Tibial nerve (tissue), 4 donors: ENCODE results near the gene TTYH1. TPM values are rescaled to one million over a fixed set of nuclear protein-coding genes. Genes with fewer than 3 reads are reported as not detected.

Source experiments
- DNase-seq, 2 donors: peaks; one replicate each; pipeline ENCODE4 v3.0.0-alpha.2; 2019; ENCODE audit warnings: low spot score in 2 of 2
- H3K27ac ChIP-seq, 4 donors: fragments of 200-600 bp; sonication (generic) in 3 of 4; one replicate each; pipeline ENCODE4 v1.5.1; 2017 to 2019; ENCODE audit warnings: mild to moderate bottlenecking in 1 of 4
- H3K27me3 ChIP-seq, 2 donors: fragments of 200-600 bp; sonication (generic) in 1 of 2; one replicate each; pipeline versions ENCODE4 v1.5.1 to v1.6.0; 2017 to 2019
- H3K36me3 ChIP-seq, 3 donors: fragments of 200-600 bp; sonication (generic); one replicate each; pipeline ENCODE4 v1.5.1; 2018 to 2019
- H3K4me1 ChIP-seq, 4 donors: fragments of 200-600 bp; sonication (generic) in 3 of 4; one replicate each; pipeline ENCODE4 v1.5.1; 2017 to 2019
- H3K4me3 ChIP-seq, 4 donors: fragments of 200-600 bp; sonication (generic) in 3 of 4; one replicate each; pipeline ENCODE4 v1.5.1; 2017 to 2019; ENCODE audit warnings: mild to moderate bottlenecking in 1 of 4, moderate library complexity in 1 of 4
- H3K9me3 ChIP-seq, 4 donors: fragments of 200-600 bp; sonication (generic) in 3 of 4; one replicate each; pipeline ENCODE4 v1.5.1; 2017 to 2019
- EP300 ChIP-seq, 2 donors: sonication (generic); formaldehyde crosslinking; IDR thresholded peaks; one replicate each; pipeline ENCODE4 v1.6.1; 2017; ENCODE audit warnings: antibody characterized with exemption in 2 of 2, mild to moderate bottlenecking in 1 of 2
- POLR2A ChIP-seq, 2 donors: fragments of 450-650 bp; IDR thresholded peaks; one replicate each; pipeline ENCODE4 v1.6.1; 2017; ENCODE audit warnings: antibody characterized with exemption in 2 of 2, mild to moderate bottlenecking in 2 of 2, moderate library complexity in 2 of 2
- WGBS, 2 donors: methylation state at CpG; one replicate each; pipeline ENCODE4 v1.1.5; 2018; 5-methylcytosine and 5-hydroxymethylcytosine counted together
- total RNA-seq, 4 donors: library from RNA; depleted of rRNA; stranded (reverse); fragments of >200 nt; gene quantifications; one replicate each; pipeline ENCODE4 v1.1.0, GENCODE V29; 2016
- TF ChIP-seq, protein P1 (sequence below), 5 experiments: fragments of 200-600 bp in 3 of 5; fragments of 450-650 bp in 2 of 5; sonication (generic) in 3 of 5; IDR thresholded peaks; one replicate each; pipeline ENCODE4 v1.5.1; 2016 to 2019; ENCODE audit warnings: antibody characterized with exemption in 5 of 5, mild to moderate bottlenecking in 3 of 5, moderate library complexity in 2 of 5

The TTYH1 gene
- total RNA-seq, 4 donors from 2014 or later, result 21.0 to 50.0 (median 34.9) TPM

DNA sequence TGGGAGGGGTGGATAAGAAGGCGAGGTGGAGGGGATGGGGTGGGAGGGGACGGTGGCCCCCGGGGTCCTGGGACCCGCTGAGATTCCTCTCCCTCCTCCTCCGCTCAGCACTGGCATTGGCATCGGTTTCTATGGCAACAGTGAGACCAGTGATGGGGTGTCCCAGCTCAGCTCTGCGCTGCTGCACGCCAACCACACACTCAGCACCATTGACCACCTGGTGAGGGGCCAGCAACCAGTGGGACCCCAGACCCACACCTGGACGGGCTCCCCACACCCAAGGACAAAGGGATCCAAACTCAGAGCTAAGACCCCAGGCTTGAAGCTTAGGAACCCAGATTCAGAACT is 5.9 kb downstream of the TTYH1 start:
- TF ChIP-seq POLR2A (IDR thresholded peaks at IDR 0.05) (no peak), EP300 (IDR thresholded peaks at IDR 0.05) (no peak)
- TF ChIP-seq, protein P1, sequence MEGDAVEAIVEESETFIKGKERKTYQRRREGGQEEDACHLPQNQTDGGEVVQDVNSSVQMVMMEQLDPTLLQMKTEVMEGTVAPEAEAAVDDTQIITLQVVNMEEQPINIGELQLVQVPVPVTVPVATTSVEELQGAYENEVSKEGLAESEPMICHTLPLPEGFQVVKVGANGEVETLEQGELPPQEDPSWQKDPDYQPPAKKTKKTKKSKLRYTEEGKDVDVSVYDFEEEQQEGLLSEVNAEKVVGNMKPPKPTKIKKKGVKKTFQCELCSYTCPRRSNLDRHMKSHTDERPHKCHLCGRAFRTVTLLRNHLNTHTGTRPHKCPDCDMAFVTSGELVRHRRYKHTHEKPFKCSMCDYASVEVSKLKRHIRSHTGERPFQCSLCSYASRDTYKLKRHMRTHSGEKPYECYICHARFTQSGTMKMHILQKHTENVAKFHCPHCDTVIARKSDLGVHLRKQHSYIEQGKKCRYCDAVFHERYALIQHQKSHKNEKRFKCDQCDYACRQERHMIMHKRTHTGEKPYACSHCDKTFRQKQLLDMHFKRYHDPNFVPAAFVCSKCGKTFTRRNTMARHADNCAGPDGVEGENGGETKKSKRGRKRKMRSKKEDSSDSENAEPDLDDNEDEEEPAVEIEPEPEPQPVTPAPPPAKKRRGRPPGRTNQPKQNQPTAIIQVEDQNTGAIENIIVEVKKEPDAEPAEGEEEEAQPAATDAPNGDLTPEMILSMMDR (IDR thresholded peaks at IDR 0.05), result no peak
- no peak for DNase-seq
- 6 to 35% methylated on average over 6 to 9 of the region's 9 CpGs for WGBS, 2 donors
- Histone ChIP-seq H3K4me1 (peaks cover 0 to 59% (median 12%) of the 10 kb centered on the region in 4 donors), H3K4me3 (peak overlapping the region in 1 of 4 donors; percentile 31), H3K27me3 (peaks cover 0 to 45% of the 10 kb centered on the region in 2 donors), H3K27ac (peak overlapping the region; percentile 73 to 92 (median 82)), H3K9me3 (no peaks in the 10 kb centered on the region), H3K36me3 (no peaks in the 10 kb centered on the region)

- Histone ChIP-seq H3K36me3 (no peaks in the 10 kb centered on the region), H3K9me3 (no peaks in the 10 kb centered on the region), H3K27me3 (peaks cover 0 to 45% of the 10 kb centered on the region in 2 donors), H3K27ac (peak overlapping the region; percentile 73 to 92 (median 82)), H3K4me3 (no peak overlapping the region), H3K4me1 (peaks cover 0 to 59% (median 12%) of the 10 kb centered on the region in 4 donors)
- no peak for DNase-seq
- TF ChIP-seq, protein P1 (IDR thresholded peaks at IDR 0.05), result no peak
- WGBS, 2 donors, result 55 to 62% methylated on average over 2 to 7 of the region's 7 CpGs
These were observed 6.3 kb downstream of the TTYH1 start for GRCh38 chr19:54421521-54421920.

DNA sequence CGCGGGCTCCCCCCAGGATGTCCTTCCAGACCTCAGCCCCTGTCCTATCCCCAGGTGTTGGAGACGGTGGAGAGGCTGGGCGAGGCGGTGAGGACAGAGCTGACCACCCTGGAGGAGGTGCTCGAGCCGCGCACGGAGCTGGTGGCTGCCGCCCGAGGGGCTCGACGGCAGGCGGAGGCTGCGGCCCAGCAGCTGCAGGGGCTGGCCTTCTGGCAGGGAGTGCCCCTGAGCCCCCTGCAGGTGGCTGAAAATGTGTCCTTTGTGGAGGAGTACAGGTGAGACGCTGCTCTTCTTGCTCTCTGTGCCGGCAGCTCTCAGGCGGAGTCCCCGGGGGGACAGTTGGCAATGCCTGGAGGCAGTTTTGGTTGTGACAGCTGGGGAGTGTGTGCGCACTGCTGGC is 6.9 kb downstream of the TTYH1 start:
- DNase-seq, result no peak
- 69 to 74% methylated on average over 6 to 20 of the region's 20 CpGs for WGBS, 2 donors
- no peak overlapping the region for H3K4me3 ChIP-seq
- peaks cover 0 to 43% of the 10 kb centered on the region in 2 donors for H3K27me3 ChIP-seq
- H3K27ac ChIP-seq, result peak overlapping the region; percentile 73 to 92 (median 82)
- TF ChIP-seq, protein P1 (IDR thresholded peaks at IDR 0.05), result no peak
- TF ChIP-seq EP300 (IDR thresholded peaks at IDR 0.05) (no peak), POLR2A (IDR thresholded peaks at IDR 0.05) (no peak)
- no peaks in the 10 kb centered on the region for H3K36me3 ChIP-seq
- no peaks in the 10 kb centered on the region for H3K9me3 ChIP-seq
- H3K4me1 ChIP-seq, result peaks cover 0 to 53% (median 12%) of the 10 kb centered on the region in 4 donors

DNA sequence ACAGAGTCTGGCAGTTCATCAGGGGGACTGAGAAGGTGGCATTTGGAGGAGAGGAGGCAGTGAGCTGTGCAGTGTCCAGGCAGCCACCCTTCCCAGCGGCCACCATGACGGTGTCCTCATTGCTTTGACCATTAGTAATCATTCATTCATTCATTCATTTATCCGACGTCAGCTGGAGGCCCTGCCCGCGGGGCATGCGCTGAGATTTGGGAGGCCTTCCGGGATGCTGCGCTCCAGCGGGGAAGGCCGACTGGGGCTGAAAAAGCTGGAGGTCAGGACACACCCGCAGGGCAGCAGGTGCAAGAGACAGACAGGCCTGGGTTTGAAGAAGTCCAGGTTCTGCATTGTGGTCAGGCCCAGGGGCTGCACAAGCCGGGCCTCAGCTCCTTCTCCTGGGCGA is 8.9 kb downstream of the TTYH1 start:
- DNase-seq, result no peak
- Histone ChIP-seq H3K4me1 (peaks cover 0 to 40% (median 4%) of the 10 kb centered on the region in 4 donors), H3K4me3 (no peak overlapping the region), H3K27ac (no peak overlapping the region), H3K9me3 (no peaks in the 10 kb centered on the region), H3K27me3 (peaks cover 0 to 43% of the 10 kb centered on the region in 2 donors), H3K36me3 (no peaks in the 10 kb centered on the region)
- WGBS, 2 donors, result 89 to 91% methylated on average over 14 of the region's 14 CpGs
- TF ChIP-seq EP300 (IDR thresholded peaks at IDR 0.05), result no peak

DNA sequence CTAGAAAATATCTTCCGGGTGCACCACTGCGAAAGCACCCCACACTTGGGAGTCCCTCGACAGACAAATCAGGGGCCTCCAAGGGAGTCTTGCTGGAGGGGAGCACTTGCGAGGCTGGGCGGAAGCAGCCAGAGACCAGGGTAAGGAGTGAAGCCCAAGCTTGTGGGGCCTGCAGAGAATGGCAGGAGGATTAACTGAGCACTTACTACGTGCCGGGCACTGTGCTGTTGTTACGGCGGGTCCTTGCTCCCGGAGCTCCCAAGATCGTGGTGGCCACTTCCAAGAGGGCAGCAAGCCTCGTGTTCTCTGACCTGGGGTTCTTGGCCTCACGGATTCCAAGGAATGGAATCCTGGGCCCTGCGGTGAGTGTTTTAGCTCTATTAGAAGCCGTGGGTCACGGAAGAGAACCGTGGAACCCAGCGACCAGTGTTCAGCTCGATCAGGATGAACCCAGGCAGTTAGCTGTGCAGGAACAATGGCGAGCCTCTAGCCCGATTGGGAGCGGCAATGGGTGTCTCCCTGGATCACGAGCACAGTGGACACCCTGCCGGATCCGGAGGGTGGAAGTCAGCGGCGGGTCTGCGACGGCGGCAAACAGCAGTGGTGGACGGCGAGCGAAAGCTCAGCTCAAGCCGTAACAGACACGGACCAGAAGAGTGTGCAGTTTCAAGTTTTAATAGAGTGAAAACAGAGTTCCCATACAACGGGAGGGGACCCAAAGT is 9.6 kb downstream of the TTYH1 start:
- Histone ChIP-seq H3K27me3 (peaks cover 0 to 50% of the 10 kb centered on the region in 2 donors), H3K9me3 (no peaks in the 10 kb centered on the region), H3K4me3 (no peak overlapping the region), H3K36me3 (no peaks in the 10 kb centered on the region), H3K4me1 (peaks cover 0 to 40% (median 5%) of the 10 kb centered on the region in 4 donors), H3K27ac (no peak overlapping the region)
- no peak for DNase-seq
- TF ChIP-seq, protein P1 (IDR thresholded peaks at IDR 0.05), result no peak
- TF ChIP-seq EP300 (IDR thresholded peaks at IDR 0.05) (no peak), POLR2A (IDR thresholded peaks at IDR 0.05) (no peak)
- 86 to 88% methylated on average over 31 to 36 of the region's 36 CpGs for WGBS, 2 donors
